Skeletal muscle tissue (tissue), 4 donors: ENCODE data around the gene KLK1. TPM values are rescaled to one million over a fixed set of nuclear protein-coding genes. Genes with fewer than 3 reads are reported as not detected.

Source experiments
- H3K27ac ChIP-seq: one replicate; pipeline ENCODE4 v1.7.0; 2013; ENCODE audit warnings: mild to moderate bottlenecking, low read depth, low read length, inconsistent platforms
- H3K27me3 ChIP-seq, 3 donors: one replicate each; pipeline ENCODE4 v1.7.0; 2013; ENCODE audit warnings: low read length in 3 of 3; ENCODE audit not compliant: control insufficient read depth in 3 of 3, insufficient read depth in 3 of 3
- H3K36me3 ChIP-seq, 3 donors: one replicate each; pipeline ENCODE4 v1.7.0; 2013; ENCODE audit warnings: low read length in 3 of 3; ENCODE audit not compliant: control insufficient read depth in 3 of 3, insufficient read depth in 3 of 3
- H3K4me1 ChIP-seq, 3 donors: one replicate each; pipeline ENCODE4 v1.7.0; 2013; ENCODE audit warnings: low read length in 3 of 3, mild to moderate bottlenecking in 3 of 3; ENCODE audit not compliant: control insufficient read depth in 3 of 3, insufficient read depth in 3 of 3
- H3K4me3 ChIP-seq, 3 donors: one replicate each; pipeline ENCODE4 v1.7.0; 2013; ENCODE audit warnings: low read length in 3 of 3
- H3K9ac ChIP-seq, 3 donors: one replicate each; pipeline ENCODE4 v1.7.0; 2013; ENCODE audit warnings: low read length in 3 of 3, mild to moderate bottlenecking in 3 of 3, moderate library complexity in 2 of 3, low read depth in 1 of 3
- H3K9me3 ChIP-seq, 3 donors: one replicate each; pipeline ENCODE4 v1.7.0; 2013; ENCODE audit warnings: low read length in 3 of 3; ENCODE audit not compliant: control insufficient read depth in 3 of 3
- total RNA-seq: library from RNA; depleted of rRNA; stranded (reverse); fragments of >200 nt; gene quantifications from one replicate; pipeline ENCODE4 v1.2.3, GENCODE V29; 2014
- donor health status: Osteomylitis.

Gene KLK1
- total RNA-seq, 1 donor from 2014 or later, result not detected

GRCh38 chr19:50854636-50855410, 31.2 kb upstream of the KLK1 start, which contains the start of gene KLK3:
TSS of gene KLK3 (plus strand) at chr19:50854915. CDS start at chr19:50854956, 41 bp downstream.
- no peak within 1 kb of the TSS for H3K9ac ChIP-seq
- H3K27ac ChIP-seq, result no peak within 1 kb of the TSS
- peaks cover 15 to 45% (median 44%) of the 10 kb centered on the region in 3 donors for H3K27me3 ChIP-seq
- no peak within 1 kb of the TSS for H3K4me3 ChIP-seq
- no peaks in the 10 kb centered on the region for H3K36me3 ChIP-seq
- H3K4me1 ChIP-seq, result no peaks in the 10 kb centered on the region
- H3K9me3 ChIP-seq, result peaks cover 0 to 4% (median 0%) of the 10 kb centered on the region in 3 donors

GRCh38 chr19:50851620-50852019, 28.0 kb upstream of the KLK1 start:
- no peak overlapping the region for H3K4me3 ChIP-seq
- H3K27ac ChIP-seq, result no peak overlapping the region
- no peak overlapping the region for H3K9ac ChIP-seq
- no peaks in the 10 kb centered on the region for H3K4me1 ChIP-seq
- H3K9me3 ChIP-seq, result peaks cover 0 to 4% (median 0%) of the 10 kb centered on the region in 3 donors
- peaks cover 4 to 34% (median 24%) of the 10 kb centered on the region in 3 donors for H3K27me3 ChIP-seq
- H3K36me3 ChIP-seq, result no peaks in the 10 kb centered on the region

- no peaks in the 10 kb centered on the region for H3K4me1 ChIP-seq
- no peak overlapping the region for H3K9ac ChIP-seq
- peaks cover 4 to 26% (median 24%) of the 10 kb centered on the region in 3 donors for H3K27me3 ChIP-seq
Measured at GRCh38 chr19:50850738-50851137, 27.2 kb upstream of the KLK1 start.

GRCh38 chr19:50844296-50844935, 20.8 kb upstream of the KLK1 start:
- peaks cover 0 to 3% (median 0%) of the 10 kb centered on the region in 3 donors for H3K9me3 ChIP-seq
- no peaks in the 10 kb centered on the region for H3K4me1 ChIP-seq
- peaks cover 0 to 6% (median 0%) of the 10 kb centered on the region in 3 donors for H3K27me3 ChIP-seq
- H3K27ac ChIP-seq, result no peak overlapping the region
- H3K9ac ChIP-seq, result no peak overlapping the region
- no peak overlapping the region for H3K4me3 ChIP-seq
- no peaks in the 10 kb centered on the region for H3K36me3 ChIP-seq

More at GRCh38 chr19:50850738-50851137, 27.2 kb upstream of the KLK1 start:
- Histone ChIP-seq H3K4me3 (no peak overlapping the region), H3K9me3 (peaks cover 0 to 4% (median 0%) of the 10 kb centered on the region in 3 donors), H3K36me3 (no peaks in the 10 kb centered on the region), H3K27ac (no peak overlapping the region)

- H3K27me3 ChIP-seq, result peaks cover 0 to 6% (median 0%) of the 10 kb centered on the region in 3 donors
- H3K27ac ChIP-seq, result no peak overlapping the region
- peaks cover 0 to 3% (median 0%) of the 10 kb centered on the region in 3 donors for H3K9me3 ChIP-seq
- H3K4me1 ChIP-seq, result no peaks in the 10 kb centered on the region
- H3K9ac ChIP-seq, result no peak overlapping the region
- no peak overlapping the region for H3K4me3 ChIP-seq
- no peaks in the 10 kb centered on the region for H3K36me3 ChIP-seq
Measured at GRCh38 chr19:50843701-50844221, 20.2 kb upstream of the KLK1 start.

- Histone ChIP-seq H3K9ac (no peak overlapping the region), H3K4me3 (no peak overlapping the region), H3K27ac (no peak overlapping the region), H3K27me3 (peaks cover 1 to 8% (median 2%) of the 10 kb centered on the region in 3 donors), H3K9me3 (peaks cover 0 to 3% (median 0%) of the 10 kb centered on the region in 3 donors), H3K4me1 (no peaks in the 10 kb centered on the region), H3K36me3 (no peaks in the 10 kb centered on the region)
Measured at GRCh38 chr19:50843205-50843604, 19.6 kb upstream of the KLK1 start.

GRCh38 chr19:50842130-50842529, 18.5 kb upstream of the KLK1 start:
- no peak overlapping the region for H3K27ac ChIP-seq
- peaks cover 9 to 14% (median 10%) of the 10 kb centered on the region in 3 donors for H3K27me3 ChIP-seq
- no peaks in the 10 kb centered on the region for H3K36me3 ChIP-seq
- no peaks in the 10 kb centered on the region for H3K4me1 ChIP-seq
- no peak overlapping the region for H3K4me3 ChIP-seq
- H3K9me3 ChIP-seq, result peaks cover 0 to 3% (median 0%) of the 10 kb centered on the region in 3 donors
- H3K9ac ChIP-seq, result no peak overlapping the region

- Histone ChIP-seq H3K36me3 (no peaks in the 10 kb centered on the region), H3K27me3 (peaks cover 22 to 31% (median 29%) of the 10 kb centered on the region in 3 donors), H3K4me3 (no peak overlapping the region), H3K9ac (no peak overlapping the region), H3K9me3 (peaks cover 0 to 3% (median 0%) of the 10 kb centered on the region in 3 donors), H3K4me1 (peaks cover 6 to 9% (median 8%) of the 10 kb centered on the region in 3 donors), H3K27ac (no peak overlapping the region)
Measured at GRCh38 chr19:50839712-50840655, 16.4 kb upstream of the KLK1 start.

GRCh38 chr19:50838239-50838638, 14.7 kb upstream of the KLK1 start:
- no peak overlapping the region for H3K27ac ChIP-seq
- H3K9ac ChIP-seq, result no peak overlapping the region
- peaks cover 28 to 35% (median 33%) of the 10 kb centered on the region in 3 donors for H3K27me3 ChIP-seq
- H3K4me3 ChIP-seq, result no peak overlapping the region
- H3K4me1 ChIP-seq, result peaks cover 6 to 9% (median 8%) of the 10 kb centered on the region in 3 donors
- H3K9me3 ChIP-seq, result no peaks in the 10 kb centered on the region
- no peaks in the 10 kb centered on the region for H3K36me3 ChIP-seq
